HG03108 (cell line): ENCODE measurements around the gene COL6A2.
"Not testable (repeated sequence)": the region's sequence is repeated elsewhere in the genome, so short reads cannot be mapped to it uniquely, and the experiment has no call there.

Source experiments
- ATAC-seq: cut with Tn5 transposase; IDR thresholded peaks from one replicate; pipeline ENCODE4 v1.9.1; 2021; ENCODE audit warnings: moderate library complexity; ENCODE audit not compliant: unreplicated experiment

Gene COL6A2

DNA sequence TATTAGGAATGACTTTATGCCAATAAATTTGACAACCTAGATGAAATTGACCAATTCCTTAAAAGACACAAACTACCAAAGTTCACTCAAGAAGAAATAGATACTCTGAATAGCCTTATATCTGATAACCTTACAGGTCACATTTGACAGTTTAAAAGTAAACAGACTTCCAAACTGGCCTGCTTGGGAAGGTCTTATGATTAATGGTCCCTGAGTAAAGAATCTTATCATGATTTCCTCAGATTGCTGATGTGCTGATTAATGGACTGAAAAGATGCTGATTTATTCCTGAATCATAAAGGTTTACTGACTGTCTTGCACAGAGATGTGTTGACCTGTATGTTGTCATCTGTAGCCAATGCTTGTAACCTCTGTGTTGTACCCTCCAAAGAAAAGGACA lies 67.2 kb downstream of the COL6A2 start:
- no peak for ATAC-seq

DNA sequence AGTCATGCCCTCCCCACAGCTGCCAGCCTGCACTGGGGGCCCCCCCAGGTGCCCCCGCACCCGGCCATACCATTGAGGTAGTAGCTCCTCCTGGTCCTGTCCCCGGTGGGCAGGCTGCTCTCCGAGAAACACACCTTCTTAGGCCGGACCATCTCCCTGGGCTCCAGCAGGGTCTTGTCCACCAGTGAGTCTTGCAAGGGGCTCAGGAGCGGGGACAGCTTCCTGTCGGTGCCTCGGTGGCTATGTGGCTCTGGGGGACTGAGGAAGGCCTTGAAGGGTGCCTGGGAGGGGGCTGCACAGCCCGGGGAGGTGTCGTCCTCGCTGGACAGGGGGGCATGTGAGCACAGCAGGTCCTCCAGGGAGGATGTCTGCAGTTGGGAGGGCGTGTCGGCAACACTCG lies 70.3 kb downstream of the COL6A2 start:
- ATAC-seq = no peak

DNA sequence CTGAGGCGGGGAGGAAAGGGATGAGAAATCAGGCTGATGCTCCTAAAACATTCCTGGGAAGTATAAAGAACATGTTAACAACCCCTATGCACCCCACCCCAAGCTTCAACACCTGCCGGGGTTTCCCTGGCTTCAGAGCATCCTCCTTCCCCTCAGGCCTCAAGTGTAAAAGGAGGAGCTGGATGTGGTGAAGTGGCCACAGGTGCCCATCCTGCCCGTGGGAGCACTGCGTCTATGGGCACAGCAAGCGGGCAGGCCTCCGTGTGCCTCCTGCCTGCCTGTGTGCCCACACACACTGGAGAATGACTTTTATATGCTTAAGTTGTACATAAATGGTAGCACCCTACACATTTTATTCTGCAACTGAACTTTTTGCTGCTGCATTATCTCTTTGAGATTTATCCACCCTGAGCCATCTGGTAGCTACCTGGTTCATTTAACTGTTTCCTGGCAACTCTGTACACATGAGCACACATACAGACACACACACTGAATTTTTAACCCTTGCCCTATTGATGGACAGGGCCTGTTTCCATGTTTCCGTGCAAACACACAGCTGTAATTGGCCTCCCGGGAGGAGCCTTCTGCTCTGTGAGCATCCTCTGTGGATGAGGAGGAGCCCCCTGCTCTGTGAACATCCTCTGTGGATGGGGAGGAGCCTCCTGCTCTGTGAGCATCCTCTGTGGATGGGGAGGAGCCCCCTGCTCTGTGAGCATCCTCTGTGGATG lies 70.9 kb downstream of the COL6A2 start:
- ATAC-seq = no peak

DNA sequence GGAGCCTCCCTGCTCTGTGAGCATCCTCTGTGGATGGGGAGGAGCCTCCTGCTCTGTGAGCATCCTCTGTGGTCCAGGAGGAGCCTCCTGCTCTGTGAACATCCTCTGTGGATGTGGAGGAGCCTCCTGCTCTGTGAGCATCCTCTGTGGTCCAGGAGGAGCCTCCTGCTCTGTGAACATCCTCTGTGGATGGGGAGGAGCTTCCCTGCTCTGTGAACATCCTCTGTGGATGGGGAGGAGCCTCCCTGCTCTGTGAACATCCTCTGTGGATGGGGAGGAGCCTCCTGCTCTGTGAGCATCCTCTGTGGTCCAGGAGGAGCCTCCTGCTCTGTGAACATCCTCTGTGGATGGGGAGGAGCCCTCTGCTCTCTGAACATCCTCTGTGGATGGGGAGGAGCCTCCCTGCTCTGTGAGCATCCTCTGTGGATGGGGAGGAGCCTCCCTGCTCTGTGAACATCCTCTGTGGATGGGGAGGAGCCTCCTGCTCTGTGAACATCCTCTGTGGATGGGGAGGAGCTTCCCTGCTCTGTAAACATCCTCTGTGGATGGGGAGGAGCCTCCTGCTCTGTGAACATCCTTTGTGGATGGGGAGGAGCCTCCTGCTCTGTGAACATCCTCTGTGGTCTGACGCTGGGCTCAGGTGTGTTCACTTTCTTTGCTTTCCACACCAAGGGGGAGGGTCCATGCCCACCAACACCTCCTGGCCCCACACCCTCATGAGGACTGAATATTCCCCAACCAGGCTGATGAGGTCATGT lies 72.7 kb downstream of the COL6A2 start:
- ATAC-seq = not testable (repeated sequence)

DNA sequence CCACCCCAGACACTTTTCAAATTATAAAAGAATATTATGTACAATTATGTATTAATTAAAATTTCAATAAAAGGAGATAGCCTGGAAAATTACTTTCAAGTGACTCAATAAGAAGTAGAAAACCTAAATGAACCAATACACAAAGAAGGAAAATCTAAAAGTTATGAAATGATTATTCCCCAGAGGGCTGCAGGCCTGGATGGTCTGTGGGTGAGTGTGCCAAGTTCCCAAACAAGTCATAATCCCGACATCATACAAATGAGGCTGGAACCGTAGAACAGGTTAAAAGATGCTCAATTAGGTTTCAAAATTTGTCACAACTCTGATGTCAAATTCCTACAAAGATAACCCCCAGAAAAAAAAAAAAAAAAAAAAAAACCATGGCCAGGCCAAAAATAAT lies 73.7 kb downstream of the COL6A2 start:
- no peak for ATAC-seq

DNA sequence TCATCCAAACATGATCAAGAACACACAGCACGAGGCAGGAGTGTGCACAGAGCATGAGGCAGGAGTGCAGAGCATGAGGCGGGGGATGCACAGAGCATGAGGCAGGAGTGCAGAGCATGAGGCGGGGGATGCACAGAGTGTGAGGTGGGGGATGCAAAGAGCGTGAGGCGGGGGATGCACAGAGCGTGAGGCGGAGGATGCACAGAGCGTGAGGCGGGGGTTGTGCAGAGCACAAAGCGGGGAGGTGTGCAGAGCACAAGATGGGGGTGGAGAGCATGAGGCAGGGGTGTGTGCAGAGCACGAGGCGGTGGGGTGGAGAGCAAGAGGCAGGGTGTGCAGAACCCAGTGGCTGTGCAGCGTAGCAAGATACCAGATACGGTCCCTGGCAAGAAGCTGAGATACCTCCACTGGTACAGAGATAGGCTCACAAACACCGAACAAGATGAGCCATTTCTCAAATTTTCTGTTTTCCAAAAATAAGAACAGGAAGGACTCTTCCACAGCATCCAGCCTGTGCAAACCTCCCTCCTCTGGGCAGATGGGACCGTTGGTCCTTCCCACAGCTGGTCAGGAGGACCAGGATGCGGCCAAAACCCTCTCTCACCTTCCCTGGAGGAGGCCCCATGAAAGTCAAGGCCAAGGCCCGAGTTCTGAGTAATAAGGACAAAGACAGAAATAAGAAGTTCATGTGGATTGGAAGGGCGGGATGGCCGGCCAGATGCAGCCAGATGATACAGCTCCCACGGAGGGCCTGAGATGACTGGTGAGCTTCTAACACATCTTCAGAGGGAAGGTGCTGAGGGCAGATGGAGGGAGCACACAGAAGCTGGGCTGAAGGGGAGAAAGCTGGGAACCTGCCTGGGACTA lies 74.3 kb downstream of the COL6A2 start:
- ATAC-seq = no peak

DNA sequence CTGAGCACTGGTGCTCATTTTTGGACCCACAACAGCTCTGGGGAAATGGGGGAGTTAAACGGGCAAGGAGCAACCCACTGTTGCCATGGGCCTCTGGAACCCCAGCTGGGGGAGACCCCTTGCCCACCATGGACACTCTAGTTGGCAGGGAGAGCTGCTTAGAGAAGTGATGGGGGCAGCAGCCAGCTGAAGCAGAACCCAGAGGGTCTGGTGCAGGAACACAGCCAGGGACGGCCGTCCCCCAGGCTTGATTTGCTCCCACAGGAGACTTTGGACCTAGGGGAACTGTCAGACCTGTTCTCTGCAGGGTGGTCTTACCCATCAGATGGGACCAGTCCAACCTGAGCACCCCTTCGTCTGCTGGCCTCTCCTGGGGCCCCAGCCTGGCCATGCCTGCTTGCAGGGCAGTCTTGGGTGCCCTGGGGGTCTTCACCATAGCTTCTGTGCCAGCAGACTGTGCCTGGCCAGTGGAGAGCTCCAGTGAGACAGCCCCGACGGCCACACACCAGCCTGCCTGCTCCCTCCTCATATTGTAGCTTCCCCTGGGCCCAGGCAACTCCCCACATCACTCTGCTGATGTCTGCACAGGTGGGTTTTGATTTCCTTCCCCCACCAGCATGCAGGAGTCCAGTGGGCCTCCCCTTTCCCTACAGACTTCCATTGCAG lies 75.1 kb downstream of the COL6A2 start:
- no peak for ATAC-seq

DNA sequence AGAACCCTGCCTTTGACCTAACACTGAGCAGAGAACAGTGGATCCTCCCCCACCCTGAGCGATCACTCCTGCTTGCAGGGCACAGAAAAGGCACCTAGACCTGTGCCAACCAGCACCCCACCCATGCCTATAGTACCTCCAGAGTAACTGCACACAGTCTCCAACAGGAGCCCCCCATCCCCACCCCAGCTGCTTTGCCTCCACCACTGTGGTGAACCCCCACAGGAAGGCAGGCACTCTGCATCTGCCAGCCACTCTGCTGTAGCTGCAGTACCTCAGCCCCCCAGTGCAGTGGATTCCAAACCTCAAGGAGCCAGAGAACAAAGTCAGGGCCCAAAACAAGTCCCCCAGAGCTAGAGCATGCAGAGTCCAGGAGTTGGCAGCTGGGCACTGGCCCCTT lies 75.7 kb downstream of the COL6A2 start:
- no peak for ATAC-seq

DNA sequence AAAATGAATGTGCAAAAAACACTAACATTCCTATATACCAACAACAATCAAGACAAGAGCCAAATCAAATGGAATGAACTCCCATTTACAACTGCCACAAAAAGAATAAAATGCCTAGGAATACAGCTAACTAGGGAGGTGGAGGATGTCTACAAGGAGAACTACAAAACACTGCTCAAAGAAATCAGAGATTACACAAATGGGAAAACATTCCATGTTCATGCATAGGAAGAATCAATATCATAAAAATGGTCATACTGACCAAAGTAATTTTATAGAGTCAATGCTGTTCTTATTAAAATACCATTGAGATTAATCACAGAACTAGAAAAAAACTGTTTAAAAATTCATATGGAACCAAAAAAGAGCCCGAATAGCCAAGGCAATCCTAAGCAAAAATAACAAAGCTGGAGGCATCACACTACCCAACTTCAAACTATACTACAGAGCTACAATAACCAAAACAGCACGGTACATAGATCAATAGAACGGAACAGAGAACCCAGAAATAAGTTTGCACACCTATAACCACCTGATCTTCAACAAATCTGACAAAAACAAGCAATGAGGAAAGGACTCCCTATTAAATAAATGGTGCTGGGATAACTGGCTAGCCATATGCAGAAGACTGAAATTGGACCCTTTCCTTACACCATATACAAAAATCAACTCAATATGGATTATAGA lies 78.7 kb downstream of the COL6A2 start:
- ATAC-seq = not testable (repeated sequence)

DNA sequence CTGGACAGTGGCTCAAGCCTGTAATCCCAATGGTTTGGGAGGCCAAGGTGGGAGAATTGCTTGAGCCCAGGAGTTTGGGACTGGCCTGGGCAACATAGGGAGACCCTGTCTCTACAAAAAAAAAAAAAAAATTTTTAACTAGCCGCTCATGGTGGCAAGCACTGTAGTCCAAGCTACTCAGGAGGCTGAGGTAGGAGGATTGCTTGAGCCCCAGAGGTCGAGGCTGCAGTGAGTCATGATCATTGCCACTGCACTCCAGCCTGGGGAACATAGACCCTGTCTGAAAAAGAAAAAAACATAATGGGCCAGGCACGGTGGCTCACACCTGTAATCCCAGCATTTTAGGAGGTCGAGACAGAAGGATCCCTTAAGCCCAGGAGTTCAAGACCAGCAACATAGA lies 81.0 kb downstream of the COL6A2 start:
- no peak for ATAC-seq
